ENCODE measurements around the gene RBM38.

RBM38 gene

GRCh38 chr20:57375652-57376230 lies 15.5 kb upstream of the RBM38 start:
- no peak for DNase-seq

GRCh38 chr20:57377350-57377749 lies 13.8 kb upstream of the RBM38 start:
- no peak for DNase-seq

- no peak for DNase-seq
Observed at GRCh38 chr20:57378107-57378506, 13.1 kb upstream of the RBM38 start.

GRCh38 chr20:57378646-57379262 lies 12.4 kb upstream of the RBM38 start:
- no peak for DNase-seq

GRCh38 chr20:57379263-57379647 lies 11.9 kb upstream of the RBM38 start:
- DNase-seq: no peak

GRCh38 chr20:57380081-57380750 lies 11.0 kb upstream of the RBM38 start:
- DNase-seq: no peak

GRCh38 chr20:57381596-57382503 lies 9.3 kb upstream of the RBM38 start:
- peak; percentile 26 to 51 for DNase-seq

GRCh38 chr20:57382516-57382915 lies 8.7 kb upstream of the RBM38 start:
- DNase-seq: no peak

GRCh38 chr20:57383447-57384347 lies 7.5 kb upstream of the RBM38 start:
- DNase-seq: no peak

GRCh38 chr20:57384486-57384885 lies 6.7 kb upstream of the RBM38 start:
- DNase-seq: no peak

GRCh38 chr20:57384953-57385761 lies 6.0 kb upstream of the RBM38 start:
- DNase-seq: no peak

- DNase-seq: no peak
Observed at GRCh38 chr20:57385940-57386339, 5.3 kb upstream of the RBM38 start.

GRCh38 chr20:57386762-57387161 lies 4.4 kb upstream of the RBM38 start:
- no peak for DNase-seq

GRCh38 chr20:57387463-57387862 lies 3.7 kb upstream of the RBM38 start:
- DNase-seq: no peak

- DNase-seq: no peak
Observed at GRCh38 chr20:57387945-57388371, 3.2 kb upstream of the RBM38 start.

GRCh38 chr20:57388953-57389694 lies 2.1 kb upstream of the RBM38 start:
- DNase-seq: peak in 1 of 2 experiments; percentile 49

- no peak for DNase-seq
Observed at GRCh38 chr20:57389695-57390603, 1.2 kb upstream of the RBM38 start.

GRCh38 chr20:57391439-57392301 lies 474 bp downstream of the RBM38 start:
- no peak for DNase-seq
